Breast epithelium (tissue), 3 donors: Measurements from ENCODE around the gene COPS3.

ENCODE experiments used
- CTCF ChIP-seq, 3 donors: fragments of 450-650 bp; IDR thresholded peaks; one replicate each; pipeline ENCODE4 v1.5.1; 2016 to 2017; ENCODE audit warnings: antibody characterized with exemption in 3 of 3, mild to moderate bottlenecking in 3 of 3, moderate library complexity in 3 of 3
- POLR2A ChIP-seq: fragments of 450-650 bp; IDR thresholded peaks from one replicate; pipeline ENCODE4 v1.6.1; 2016; ENCODE audit warnings: antibody characterized with exemption, mild to moderate bottlenecking, moderate library complexity
- POLR2AphosphoS5 ChIP-seq, 3 donors: sonication (generic); formaldehyde crosslinking; IDR thresholded peaks; one replicate each; pipeline ENCODE4 v1.6.1; 2017; ENCODE audit warnings: antibody characterized with exemption in 3 of 3

- TF ChIP-seq POLR2A = no peak
- TF ChIP-seq CTCF (IDR thresholded peaks at IDR 0.05) = no peak
- no peak for TF ChIP-seq POLR2AphosphoS5 (IDR thresholded peaks at IDR 0.05)
These were observed 24.7 kb downstream of the COPS3 start for GRCh38 chr17:17256316-17256715.
